GM18508 (cell line): ENCODE results near the gene MET.
"Not testable (repeated sequence)": the region's sequence is repeated elsewhere in the genome, so short reads cannot be mapped to it uniquely, and the experiment has no call there.

Experiments
- ATAC-seq: cut with Tn5 transposase; IDR thresholded peaks from one replicate; pipeline ENCODE4 v1.9.1; 2021; ENCODE audit warnings: moderate number of reproducible peaks; ENCODE audit not compliant: insufficient read depth, unreplicated experiment

MET gene

DNA sequence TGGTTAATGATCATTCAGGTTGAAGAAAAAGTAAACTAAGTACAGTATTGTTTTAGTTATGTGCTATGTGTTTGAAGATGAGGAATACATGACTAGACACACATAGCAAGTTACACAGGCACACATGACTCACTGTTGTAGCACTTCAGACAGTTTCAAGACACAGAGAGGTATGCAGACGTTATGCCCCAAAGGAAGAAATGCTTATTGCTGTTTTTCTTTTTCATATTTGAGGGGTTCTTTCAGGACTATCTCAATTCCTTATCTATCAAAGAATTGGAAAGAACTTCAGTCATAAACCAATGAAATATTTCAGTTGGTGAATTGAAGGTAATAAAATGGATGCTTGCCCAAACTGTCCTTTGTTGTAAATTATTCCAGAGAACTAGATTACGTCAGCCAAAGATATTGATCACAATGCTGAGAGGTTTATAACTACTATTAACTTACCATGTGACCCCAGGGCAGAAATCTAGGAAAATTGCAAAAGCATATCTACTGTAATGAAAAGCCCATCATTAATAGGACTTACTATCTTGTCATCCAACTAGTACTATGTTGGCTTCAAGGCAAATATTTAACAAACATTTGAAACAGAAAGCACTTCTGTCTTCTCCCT, 129.2 kb downstream of the MET start:
- ATAC-seq: no peak

DNA sequence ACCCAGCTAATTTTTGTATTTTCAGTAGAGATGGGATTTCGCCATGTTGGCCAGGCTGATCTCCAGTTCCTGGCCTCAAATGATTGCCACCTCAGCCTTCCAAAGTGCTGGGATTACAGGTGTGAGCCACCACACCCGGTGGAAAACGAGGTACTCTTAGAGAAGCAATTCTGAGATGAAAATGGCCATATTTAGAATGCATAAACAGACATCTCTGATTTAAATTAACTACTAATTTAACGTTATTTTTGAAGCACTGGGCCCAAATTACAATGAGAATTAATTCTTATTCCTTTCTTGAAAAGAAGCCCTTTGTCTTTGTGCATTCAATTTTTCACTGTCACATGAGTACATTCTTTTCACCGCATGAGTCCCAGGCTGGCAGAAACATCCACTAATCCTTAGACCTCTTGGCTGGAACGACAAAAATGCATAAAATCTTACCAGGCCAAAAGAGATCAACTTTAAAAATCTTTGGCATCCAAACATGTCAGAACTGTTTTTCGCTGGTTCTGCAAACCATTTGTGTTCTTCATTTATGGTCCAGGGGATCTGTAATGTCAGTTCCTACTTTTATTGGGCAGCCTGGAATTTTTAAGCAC, 130.2 kb downstream of the MET start:
- ATAC-seq: no peak

DNA sequence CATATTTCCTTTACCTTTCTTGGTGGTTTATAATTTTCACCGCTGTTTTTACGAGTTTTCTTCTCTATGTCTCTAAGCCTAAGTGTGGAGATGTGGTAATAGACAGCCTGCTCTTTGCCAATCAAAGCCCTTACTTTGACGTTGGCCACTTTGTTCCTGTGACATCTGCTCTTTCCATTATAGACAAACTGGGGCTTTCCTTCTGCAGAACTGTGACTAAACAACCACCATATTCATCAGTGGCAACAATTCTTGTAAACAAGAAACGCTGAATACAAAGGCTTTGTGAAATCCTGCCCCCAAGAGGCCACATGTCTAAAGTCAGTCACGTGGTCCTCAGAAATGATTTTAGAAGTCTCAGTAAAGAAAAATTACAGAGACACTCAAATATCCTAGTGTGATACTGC, 130.8 kb downstream of the MET start:
- ATAC-seq: no peak

DNA sequence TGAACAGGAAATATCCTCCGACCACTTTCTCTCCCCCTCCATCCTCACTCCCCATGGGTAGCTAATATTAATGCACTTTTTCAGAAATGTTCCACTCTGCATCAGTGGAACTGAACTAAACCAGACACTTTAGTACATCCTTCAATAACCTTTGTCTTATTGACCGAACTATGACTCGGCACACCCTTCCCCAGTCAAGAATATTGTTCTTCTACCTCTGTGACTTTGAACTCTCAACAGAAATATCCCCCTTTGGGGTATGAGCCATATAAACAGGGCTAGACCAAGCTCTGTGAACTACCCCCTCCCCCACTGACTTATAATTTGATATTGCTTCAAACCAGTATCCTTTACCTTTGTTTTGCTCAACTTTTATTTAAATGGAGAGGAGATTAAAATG, 132.5 kb downstream of the MET start:
- ATAC-seq: no peak

DNA sequence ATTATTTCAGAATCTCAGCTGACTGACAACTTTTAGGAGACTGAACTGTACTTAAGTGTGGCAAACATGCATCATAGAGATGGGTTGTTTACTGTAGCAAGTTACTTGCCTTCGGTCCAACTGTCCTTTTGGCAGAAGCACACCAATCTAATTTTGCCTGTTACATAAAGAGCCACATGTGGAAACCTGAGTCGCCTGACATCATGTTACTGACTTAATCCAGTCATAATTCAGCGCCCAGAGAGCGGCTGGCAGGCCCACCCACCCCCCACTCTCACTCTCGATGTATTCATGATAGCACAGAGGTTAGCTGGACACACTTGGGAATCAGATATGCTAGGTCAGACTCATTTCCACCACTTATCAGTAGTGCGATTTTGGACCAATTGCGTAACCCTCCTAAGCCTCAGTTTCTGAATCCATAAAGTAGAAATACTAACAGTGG, 133.1 kb downstream of the MET start:
- no peak for ATAC-seq

- no peak for ATAC-seq
These were observed 134.3 kb downstream of the MET start for GRCh38 chr7:116806046-116806944.

- ATAC-seq: no peak
These were observed 135.1 kb downstream of the MET start for GRCh38 chr7:116807011-116807560.

DNA sequence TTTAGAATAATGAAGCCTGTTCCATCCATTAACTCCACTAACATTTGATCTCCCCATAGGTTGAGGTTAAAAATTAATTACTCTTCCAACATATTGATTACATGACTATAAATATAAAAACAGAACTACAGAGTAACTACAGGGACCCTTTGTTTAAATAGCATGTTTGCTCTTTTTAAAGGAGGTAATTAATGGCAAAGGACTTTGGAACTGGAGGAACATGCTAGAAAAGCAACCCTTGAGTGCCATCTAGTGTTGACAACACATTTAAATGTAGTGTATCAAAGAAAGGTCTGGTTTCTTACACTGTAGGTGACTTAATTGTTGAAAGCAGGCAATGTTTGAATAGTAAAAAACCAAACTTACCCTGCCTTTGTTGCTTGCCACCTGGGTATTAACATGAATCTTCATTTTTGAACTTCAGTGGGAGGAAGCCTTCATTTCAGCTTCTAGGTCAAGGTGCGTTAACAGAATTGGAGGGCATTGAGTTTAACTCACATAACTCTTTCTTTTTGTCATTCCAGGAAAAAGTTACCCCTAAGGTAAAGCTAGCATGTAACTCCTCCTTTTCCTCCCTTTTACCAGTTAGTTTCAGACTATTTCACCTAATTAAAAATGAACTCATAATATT, 137.8 kb downstream of the MET start:
- ATAC-seq: no peak

- no peak for ATAC-seq
These were observed 138.5 kb downstream of the MET start for GRCh38 chr7:116810267-116811116.

DNA sequence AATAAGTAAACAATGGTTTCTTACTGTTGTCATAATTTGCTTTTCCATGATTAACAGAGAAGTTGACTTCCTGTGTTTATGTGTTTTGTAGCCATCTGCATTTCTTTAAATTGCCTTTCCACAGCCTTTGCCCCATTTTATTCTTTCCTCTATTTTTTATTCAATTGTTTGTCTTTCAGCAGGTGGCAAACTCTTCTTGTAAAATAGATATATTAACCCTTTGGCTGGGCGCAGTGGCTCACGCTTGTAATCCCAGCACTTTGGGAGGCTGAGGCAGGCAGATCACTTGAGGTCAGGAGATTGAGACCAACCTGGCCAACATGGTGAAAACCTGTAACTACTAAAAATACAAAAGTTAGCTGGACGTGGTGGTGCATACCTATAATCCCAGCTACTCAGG, 139.8 kb downstream of the MET start:
- ATAC-seq: no peak

DNA sequence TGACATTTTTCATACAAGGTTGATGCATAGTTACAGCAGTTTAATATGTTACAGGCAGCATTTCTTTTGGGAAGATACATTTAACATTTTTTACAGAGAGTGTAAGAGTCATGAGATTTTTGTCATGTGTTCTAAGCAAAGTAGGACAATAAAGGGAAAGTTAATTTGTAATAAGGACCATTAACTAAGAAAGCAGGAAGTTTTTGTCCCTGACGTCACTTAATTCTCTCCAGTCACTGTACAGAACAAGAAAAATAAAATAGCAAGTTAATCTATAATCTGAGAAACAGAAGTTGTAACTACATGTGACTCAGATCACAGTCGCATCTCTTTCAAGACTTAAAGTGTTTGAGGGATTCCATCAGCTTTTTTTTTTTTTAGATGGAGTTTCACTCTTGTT, 140.9 kb downstream of the MET start:
- ATAC-seq: no peak

DNA sequence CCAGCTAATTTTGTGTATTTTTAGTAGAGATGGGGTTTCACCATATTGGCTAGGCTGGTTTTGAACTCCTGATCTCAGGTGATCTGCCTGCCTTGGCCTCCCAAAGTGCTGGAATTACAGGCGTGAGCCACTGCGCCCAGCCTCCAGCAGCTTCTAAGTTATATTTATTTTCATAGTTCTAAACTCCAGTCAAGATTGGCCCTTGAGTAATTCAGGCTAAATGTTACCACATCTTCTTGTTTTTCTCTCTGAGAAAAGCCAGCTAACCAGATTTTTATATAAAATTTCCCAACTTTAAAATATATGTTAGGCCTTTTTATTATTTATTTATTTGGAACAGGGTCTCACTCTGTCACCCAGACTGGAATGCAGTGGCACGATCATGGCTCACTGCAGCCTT, 141.4 kb downstream of the MET start:
- not testable (repeated sequence) for ATAC-seq

GRCh38 chr7:116815041-116815440, 143.0 kb downstream of the MET start:
- no peak for ATAC-seq

- no peak for ATAC-seq
These were observed 148.2 kb downstream of the MET start for GRCh38 chr7:116820149-116820548.

DNA sequence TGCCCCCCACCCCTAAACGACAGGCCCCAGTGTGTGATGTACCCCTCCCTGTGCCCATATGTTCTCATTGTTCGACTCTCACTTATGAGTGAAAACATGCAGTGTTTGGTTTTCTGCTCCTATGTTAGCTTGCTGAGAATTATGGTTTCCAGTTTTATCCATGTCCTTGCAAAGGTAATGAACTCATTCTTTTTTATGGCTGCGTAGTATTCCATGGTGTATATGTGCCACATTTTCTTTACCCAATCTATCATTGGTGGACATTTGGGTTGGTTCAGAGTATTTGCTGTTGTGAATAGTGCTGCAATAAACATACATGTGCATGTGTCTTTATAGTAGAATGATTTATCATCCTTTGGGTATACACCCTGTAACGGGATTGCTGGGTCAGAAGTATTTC, 149.7 kb downstream of the MET start:
- not testable (repeated sequence) for ATAC-seq

- ATAC-seq: no peak
These were observed 152.5 kb downstream of the MET start for GRCh38 chr7:116824449-116824848.

- ATAC-seq: no peak
These were observed 156.3 kb downstream of the MET start for GRCh38 chr7:116828281-116828680.

DNA sequence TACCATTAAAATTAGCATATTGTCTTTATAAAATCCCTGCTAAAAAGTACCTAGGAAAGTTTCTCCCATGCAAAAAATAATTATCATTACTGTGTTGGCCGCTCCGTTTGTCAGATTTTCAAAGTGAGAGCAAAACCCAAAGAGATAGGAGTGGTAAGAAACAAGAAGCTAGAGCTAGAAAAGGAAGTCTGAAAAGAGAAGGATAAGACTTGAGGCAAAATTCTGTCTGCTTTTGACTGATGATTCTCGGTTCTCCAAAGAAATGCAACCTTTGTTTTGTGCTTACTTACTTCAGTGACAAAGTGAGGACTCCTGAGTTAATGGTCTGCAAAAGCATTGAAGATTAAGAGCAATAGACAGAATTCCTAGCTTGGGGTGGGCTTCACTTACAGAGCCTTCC, 157.0 kb downstream of the MET start:
- ATAC-seq: no peak

DNA sequence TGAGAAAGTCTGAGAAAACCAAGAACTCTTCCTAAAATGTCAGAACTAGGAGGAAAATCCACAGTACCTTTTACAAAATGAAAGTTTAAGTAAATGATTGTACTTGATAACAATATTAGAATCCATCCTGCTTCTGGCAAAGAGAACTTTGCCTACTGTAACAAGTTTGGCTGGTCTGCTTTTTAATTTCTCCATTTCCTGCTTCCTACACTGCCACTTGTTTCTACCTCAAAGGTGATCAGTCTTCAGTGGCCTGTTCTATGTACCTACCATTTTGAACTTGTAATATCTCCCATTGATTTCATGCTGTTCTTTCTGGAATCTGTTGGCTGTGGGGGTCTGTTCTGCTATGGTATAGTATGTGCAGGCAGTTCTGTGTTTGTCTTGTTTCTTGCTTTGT, 157.5 kb downstream of the MET start:
- ATAC-seq: no peak

DNA sequence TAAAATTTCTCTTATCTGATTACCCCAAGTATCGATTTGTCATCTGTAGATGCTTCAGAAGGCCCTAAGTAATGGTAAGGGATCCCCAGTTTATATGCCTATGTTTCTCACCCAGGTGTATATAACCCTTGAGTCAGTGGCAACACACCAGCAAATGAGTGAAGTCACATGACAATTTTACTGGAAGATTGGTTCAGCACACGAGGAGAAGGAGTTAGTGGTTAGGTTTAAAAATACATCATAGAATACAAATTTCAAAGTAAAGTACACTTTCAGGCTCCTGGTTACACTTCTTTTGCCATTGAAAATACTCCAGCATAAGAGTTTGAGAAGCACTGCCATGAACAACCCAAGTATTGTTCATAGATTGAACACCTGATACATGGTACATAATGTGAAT, 160.7 kb downstream of the MET start:
- no peak for ATAC-seq
